TTC549 (cell line): ENCODE results near the gene ARHGAP29.
"Not testable (repeated sequence)": the region's sequence is repeated elsewhere in the genome, so short reads cannot be mapped to it uniquely, and the experiment has no call there.

ENCODE experiments used
- FAIRE-seq: peaks from 2 replicates; lab custom pipeline; 2012; peaks lifted over from hg19 to GRCh38; lab: Jason Lieb, UNC

Gene ARHGAP29

GRCh38 chr1:94178901-94179300 lies 58.5 kb downstream of the ARHGAP29 start:
- no peak for FAIRE-seq

GRCh38 chr1:94169126-94169525 lies 68.3 kb downstream of the ARHGAP29 start:
- no peak for FAIRE-seq

GRCh38 chr1:94165843-94166242 lies 71.5 kb downstream of the ARHGAP29 start:
- FAIRE-seq: no peak

DNA sequence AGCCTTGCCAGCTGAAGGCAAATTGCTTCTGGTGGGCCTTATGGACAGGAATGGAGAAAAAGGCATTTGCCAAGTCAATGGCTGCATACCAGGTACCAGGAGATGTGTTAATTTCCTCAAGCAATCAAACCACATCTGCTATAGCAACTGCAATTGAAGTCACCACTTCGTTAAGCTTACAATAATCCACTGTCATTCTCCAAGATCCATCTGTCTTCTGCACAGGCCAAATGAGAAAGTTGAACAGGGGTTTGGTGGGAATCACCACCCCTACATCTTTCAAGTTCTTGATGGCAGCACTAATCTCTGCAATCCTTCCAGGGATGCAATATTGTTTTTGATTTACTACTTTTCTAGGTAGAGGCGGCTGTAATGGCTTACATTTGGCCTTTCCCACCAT lies 72.5 kb downstream of the ARHGAP29 start:
- FAIRE-seq: not testable (repeated sequence)

- not testable (repeated sequence) for FAIRE-seq
Measured at GRCh38 chr1:94164121-94164520, 73.3 kb downstream of the ARHGAP29 start.

- not testable (repeated sequence) for FAIRE-seq
Measured at GRCh38 chr1:94163249-94163648, 74.1 kb downstream of the ARHGAP29 start.

- no peak for FAIRE-seq
Measured at GRCh38 chr1:94160811-94161210, 76.6 kb downstream of the ARHGAP29 start.

- FAIRE-seq: no peak
Measured at GRCh38 chr1:94156096-94156625, 81.2 kb downstream of the ARHGAP29 start.

GRCh38 chr1:94154989-94155388 lies 82.4 kb downstream of the ARHGAP29 start:
- FAIRE-seq: no peak

GRCh38 chr1:94153133-94153532 lies 84.3 kb downstream of the ARHGAP29 start:
- no peak for FAIRE-seq

GRCh38 chr1:94149166-94149565 lies 88.2 kb downstream of the ARHGAP29 start:
- not testable (repeated sequence) for FAIRE-seq

DNA sequence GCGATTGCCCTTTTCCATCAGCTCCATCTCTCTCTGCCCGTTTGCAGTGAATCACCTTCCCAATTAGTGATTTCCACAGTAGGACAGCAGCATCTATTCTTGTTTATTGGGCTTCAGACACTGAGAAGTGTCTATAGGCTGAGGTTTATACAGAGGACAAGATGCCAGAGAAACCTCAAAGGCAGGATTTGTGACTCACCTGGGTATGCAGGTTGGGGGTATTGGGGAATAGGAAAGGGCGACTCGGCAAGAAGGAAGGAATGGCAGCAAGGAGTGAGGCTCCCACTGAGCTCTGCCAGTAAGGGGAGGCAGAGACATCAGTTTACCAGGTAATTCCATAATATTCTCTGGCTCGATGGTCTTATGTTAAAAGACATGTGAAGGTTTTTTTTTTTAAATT lies 91.1 kb downstream of the ARHGAP29 start:
- FAIRE-seq: no peak

DNA sequence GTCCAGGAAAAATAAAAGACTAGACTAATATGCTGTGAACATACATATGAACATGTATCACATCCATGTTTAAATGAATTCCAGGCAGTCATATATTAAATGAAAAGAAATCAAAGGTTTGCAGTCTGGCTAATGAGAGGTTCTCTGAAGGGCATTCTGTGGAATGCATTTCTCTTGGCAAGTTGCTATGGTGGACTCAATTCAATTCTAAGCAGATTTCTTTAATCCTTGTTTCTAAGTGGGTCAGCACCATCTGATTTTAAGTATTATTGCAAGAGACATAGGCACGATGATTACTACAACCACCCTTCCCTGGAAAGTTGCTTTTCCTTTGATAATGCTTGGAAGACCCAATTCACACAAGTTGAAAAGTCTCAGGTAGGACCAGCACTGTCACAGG lies 92.5 kb downstream of the ARHGAP29 start:
- no peak for FAIRE-seq

DNA sequence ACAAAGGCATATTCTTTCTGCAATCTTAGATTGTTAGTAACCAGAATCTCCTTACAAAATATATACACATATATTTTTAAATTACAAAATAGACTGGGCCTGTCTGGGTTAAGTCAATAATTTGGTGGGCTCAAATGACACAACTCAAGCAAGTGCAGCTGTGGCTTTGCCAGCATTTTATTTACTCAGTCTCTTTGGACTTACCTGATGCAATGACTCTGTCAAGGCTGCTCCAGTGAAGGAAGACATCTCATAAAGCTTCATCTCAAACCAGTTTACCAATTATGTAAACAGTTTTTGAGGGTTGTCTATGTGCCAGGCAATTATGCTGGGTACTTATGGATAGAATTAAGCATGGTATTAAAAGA lies 93.6 kb downstream of the ARHGAP29 start:
- no peak for FAIRE-seq

DNA sequence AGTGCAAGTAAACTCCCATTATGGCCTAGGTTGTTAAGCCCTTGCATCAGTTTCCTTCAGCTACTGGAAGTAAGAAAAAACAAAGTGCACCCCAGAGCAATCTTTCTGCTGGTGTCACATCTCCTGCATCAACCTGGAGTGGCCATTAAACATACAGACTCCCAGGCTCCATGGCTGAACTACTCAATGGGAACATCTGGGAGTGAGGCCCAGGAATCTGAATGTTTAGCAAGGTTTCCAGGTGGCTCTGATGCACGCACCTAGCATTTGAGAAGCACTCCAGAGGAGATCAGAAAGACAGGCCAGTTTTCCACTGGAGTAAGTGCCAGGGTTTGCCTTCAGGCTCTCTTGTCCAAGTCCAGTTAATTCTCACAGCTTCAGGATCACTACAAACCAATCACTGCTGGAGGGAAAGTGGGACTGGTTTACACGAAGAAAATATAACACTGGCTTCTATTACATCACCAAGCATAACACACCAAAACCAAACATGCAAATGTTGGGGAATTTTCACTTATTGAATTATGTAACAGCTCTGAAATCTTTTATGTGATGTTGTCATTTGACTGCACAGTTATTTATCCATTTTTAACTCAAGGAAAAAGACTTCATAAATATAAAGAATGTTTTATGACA lies 94.1 kb downstream of the ARHGAP29 start:
- FAIRE-seq: no peak

DNA sequence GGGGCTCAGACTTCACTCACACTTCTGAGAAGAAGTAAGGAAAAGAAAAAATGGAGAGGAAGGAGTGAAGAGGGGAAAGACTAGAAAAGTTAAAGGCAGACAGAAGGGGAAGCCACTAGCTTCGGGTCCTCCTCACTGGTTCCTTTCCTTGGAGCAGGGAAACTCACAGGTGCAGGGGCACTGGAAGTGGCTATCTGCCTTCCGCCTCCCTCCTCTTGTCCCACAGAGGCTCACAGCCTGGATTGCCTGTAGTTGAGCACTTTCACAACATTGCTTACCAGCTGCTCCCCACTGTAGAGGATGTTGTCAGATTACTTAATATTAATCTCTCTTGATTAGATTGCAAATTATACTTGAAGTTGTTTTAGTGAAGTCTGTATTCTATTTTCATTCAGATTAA lies 94.8 kb downstream of the ARHGAP29 start:
- FAIRE-seq: no peak

DNA sequence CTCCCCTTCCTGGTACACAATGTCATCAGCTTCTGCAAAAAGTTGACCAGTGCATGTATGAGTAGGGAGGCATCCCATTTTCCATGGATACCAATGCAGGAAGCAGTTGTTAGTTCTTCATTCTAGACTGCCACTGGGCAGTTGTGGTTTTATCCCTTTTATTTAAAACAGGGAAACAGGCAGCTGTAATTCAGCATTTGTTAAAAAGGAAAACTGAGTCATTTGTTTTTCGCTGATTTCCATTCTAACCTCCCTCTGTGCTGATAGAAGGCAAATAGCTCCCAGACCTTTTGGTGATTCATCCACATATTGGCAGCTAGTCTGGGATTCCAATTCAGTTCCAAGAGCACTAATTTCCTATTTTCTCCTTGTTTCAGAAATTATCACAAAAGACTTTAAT lies 95.4 kb downstream of the ARHGAP29 start:
- FAIRE-seq: no peak

GRCh38 chr1:94132111-94132510 lies 105.3 kb downstream of the ARHGAP29 start:
- no peak for FAIRE-seq

DNA sequence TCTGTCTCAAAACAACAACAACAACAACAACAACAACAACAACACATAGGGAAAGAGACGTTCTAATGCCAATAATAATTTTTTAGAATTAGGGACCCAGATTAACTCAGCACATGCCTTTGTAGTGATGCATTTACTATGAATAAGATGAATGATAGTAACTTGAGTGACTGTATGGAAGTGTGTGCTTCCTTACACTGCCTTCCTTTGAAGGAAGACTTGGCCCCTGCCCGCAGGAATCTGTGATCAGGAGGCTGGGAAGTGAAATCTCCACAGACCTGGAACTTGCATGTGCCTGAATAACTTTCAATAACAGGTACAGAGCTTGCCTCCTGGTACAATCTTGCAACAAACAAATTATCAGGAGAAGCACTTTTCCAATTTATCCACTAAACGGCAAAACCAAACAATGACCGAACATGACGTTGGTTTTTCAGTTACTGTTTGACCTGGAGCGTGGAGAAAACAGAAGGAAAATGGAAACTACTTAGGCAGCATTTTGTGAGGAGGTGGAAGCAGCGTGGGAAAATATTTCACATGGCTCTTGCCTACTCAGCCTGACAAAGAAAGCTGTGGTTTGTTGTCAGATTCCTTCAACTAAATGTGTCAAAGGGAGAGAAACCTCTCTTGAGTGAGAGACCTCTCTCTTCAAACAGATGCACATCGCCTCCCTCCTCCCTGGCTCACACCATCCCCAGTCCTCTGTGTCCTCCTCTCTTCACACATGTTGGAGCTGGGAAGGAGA lies 106.4 kb downstream of the ARHGAP29 start:
- FAIRE-seq: no peak

- no peak for FAIRE-seq
Measured at GRCh38 chr1:94126651-94127050, 110.7 kb downstream of the ARHGAP29 start.

DNA sequence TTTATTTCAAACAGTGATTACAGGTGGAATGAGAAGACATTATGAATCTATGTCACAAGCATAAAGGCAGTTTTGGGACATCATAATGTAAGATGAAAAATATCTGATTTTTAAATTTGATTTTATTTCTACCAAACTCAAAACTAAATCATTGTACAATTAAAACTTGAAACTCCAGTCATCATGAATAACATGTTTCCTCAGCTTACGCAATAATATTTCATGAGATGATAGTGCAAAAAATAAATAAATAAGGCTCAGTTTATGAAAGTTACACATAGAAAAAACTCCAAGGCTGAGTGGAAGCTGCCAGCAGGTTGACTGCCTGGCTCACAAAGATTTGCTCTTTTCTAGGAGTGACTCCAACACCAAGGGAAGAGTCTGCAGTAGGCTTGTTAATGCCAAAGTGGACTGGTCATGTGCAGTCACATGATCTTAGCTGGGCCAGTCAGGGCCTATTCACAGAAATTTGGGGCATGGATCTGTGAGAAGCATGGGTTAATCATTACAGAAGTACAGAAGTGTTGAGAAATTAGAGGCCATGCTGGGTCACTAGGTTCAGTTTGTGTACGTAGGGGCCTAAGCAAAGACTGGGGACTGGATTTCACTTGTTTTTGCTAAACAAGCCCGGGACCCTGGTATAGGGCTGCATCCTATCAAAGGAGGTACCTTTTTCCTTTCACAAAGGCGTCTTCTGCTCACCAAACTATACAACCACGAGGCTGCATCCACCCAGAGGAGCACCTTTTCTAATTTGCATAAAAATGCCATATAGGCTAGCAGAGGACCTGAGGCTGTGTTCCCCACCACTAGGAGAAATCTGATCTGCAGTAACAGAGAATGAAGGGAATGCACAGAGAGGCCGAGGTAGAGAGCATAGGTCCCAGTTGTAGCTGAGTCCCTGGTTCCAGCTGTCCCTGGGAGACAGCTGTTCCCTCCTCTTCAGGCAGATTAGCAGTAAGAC lies 111.6 kb downstream of the ARHGAP29 start:
- no peak for FAIRE-seq

- FAIRE-seq: no peak
Measured at GRCh38 chr1:94124538-94124937, 112.8 kb downstream of the ARHGAP29 start.
